Measurements from ENCODE around the gene CDH4.
"Not testable (repeated sequence)": the region's sequence is repeated elsewhere in the genome, so short reads cannot be mapped to it uniquely, and the experiment has no call there.

CDH4 gene

GRCh38 chr20:61394088-61394799 is 142.2 kb downstream of the CDH4 start:
- no peak for DNase-seq

GRCh38 chr20:61396262-61396848 is 144.3 kb downstream of the CDH4 start:
- no peak for DNase-seq

GRCh38 chr20:61397146-61397545 is 145.1 kb downstream of the CDH4 start:
- no peak for DNase-seq

- no peak for DNase-seq
Observed at GRCh38 chr20:61397790-61398189, 145.7 kb downstream of the CDH4 start.

- DNase-seq, result no peak
Observed at GRCh38 chr20:61399433-61399832, 147.4 kb downstream of the CDH4 start.

- DNase-seq, result no peak
Observed at GRCh38 chr20:61400499-61400898, 148.4 kb downstream of the CDH4 start.

GRCh38 chr20:61404303-61404702 is 152.2 kb downstream of the CDH4 start:
- no peak for DNase-seq

- no peak for DNase-seq
Observed at GRCh38 chr20:61405007-61405406, 152.9 kb downstream of the CDH4 start.

GRCh38 chr20:61406773-61407172 is 154.7 kb downstream of the CDH4 start:
- DNase-seq, result not testable (repeated sequence)

GRCh38 chr20:61407561-61407960 is 155.5 kb downstream of the CDH4 start:
- no peak for DNase-seq

GRCh38 chr20:61408951-61409740 is 157.1 kb downstream of the CDH4 start:
- no peak for DNase-seq

GRCh38 chr20:61411743-61412142 is 159.7 kb downstream of the CDH4 start:
- no peak for DNase-seq

- no peak for DNase-seq
Observed at GRCh38 chr20:61413752-61414151, 161.7 kb downstream of the CDH4 start.

- DNase-seq, result no peak
Observed at GRCh38 chr20:61414455-61414991, 162.5 kb downstream of the CDH4 start.

- DNase-seq, result no peak
Observed at GRCh38 chr20:61416546-61416945, 164.5 kb downstream of the CDH4 start.

- DNase-seq, result no peak
Observed at GRCh38 chr20:61417221-61417941, 165.3 kb downstream of the CDH4 start.

- DNase-seq, result no peak
Observed at GRCh38 chr20:61419010-61419409, 166.9 kb downstream of the CDH4 start.

- DNase-seq, result no peak
Observed at GRCh38 chr20:61419501-61419900, 167.4 kb downstream of the CDH4 start.

GRCh38 chr20:61420056-61420455 is 168.0 kb downstream of the CDH4 start:
- no peak for DNase-seq

GRCh38 chr20:61420781-61421180 is 168.7 kb downstream of the CDH4 start:
- no peak for DNase-seq

- DNase-seq, result no peak
Observed at GRCh38 chr20:61422636-61423425, 170.8 kb downstream of the CDH4 start.

- DNase-seq, result no peak
Observed at GRCh38 chr20:61424011-61424627, 172.1 kb downstream of the CDH4 start.

Measured in KG1 (cell line).